Measurements from ENCODE around the gene SSBP3. TPM values are rescaled to one million over a fixed set of nuclear protein-coding genes. Genes with fewer than 3 reads are reported as not detected.

The SSBP3 gene
- total RNA-seq, 1 experiment from 2014 or later = 115 TPM

DNA sequence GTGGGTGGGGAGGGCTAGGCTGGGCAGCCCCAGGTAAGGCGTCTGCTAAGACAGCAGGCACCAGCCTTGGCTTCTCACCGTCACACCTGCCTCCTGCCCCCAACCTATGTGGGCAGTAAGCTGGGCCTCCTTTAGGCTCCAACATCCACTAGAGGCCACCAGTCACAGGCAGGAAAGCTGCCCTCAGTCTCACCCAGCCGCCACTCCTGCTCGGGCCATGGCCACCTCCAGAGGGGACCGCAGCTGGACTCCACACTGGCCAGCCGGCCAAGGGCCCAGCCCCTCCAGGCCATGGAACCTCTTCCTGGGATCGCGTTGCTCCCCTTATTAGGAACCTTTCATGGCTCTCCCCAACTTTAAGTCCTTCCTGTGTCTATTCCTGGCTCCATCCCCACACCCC is 131.7 kb downstream of the SSBP3 start:
- POLR2A ChIA-PET = interaction anchor here (0.8 to 1.7 kb wide), 4 partner anchors 11 to 215 kb away, joined by 3 to 5 read pairs (median 4); no protein-coding TSS in a partner anchor

DNA sequence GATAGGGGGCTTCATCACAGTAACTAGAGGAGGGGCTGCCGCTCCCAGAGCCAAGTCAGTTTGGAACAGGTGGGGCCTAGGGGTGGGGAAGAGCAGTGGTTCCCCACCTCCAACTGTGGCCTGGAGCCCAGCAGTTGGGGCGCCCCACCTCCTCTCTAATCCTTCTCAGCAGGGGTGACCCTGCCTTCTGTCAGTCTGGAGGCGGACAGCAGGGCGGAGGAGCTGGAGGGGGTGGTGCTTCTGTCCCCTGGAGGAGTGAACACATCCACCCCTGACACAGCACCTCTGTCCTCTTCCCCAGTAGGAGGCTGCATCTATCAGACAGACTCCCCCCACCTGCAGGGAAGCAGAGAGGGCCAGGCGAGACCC is 132.4 kb downstream of the SSBP3 start:
- ChIA-PET CTCF (interaction anchor here (0.7 to 7.4 kb wide), 19 partner anchors 10 to 518 kb away, joined by 3 to 59 read pairs (median 5); no protein-coding TSS in a partner anchor), POLR2A (interaction anchor here (1.7 kb wide), 1 partner anchor 36 kb away, joined by 5 read pairs; no protein-coding TSS in a partner anchor)
- H3K4me3 Mint-ChIP-seq = no peak overlapping the region
- ATAC-seq = peak; percentile 47
- 0 out of 2 replicates have a peak overlapping the region, but pooled peaks have one; percentile 75 for H3K27ac Mint-ChIP-seq
- peaks cover 6% of the 10 kb centered on the region for H3K36me3 Mint-ChIP-seq
- H3K4me1 Mint-ChIP-seq = peaks cover 49% of the 10 kb centered on the region
- TF ChIP-seq PRDM15 (CRISPR knock-in tag; IDR thresholded peaks at IDR 0.05) (no peak), ZNF423 (CRISPR knock-in tag; IDR thresholded peaks at IDR 0.05) (peak; percentile 57), SMAD3 (CRISPR knock-in tag; IDR thresholded peaks at IDR 0.05; ENCODE audit: borderline replicate concordance) (no peak)
- H3K9me3 Mint-ChIP-seq = no peaks in the 10 kb centered on the region
- H3K27me3 Mint-ChIP-seq (ENCODE audit: low read depth) = no peaks in the 10 kb centered on the region
- no peak for DNase-seq (ENCODE audit: low spot score)

More for the DNA sequence above, 131.7 kb downstream of the SSBP3 start:
- Mint-ChIP-seq H3K36me3 (peaks cover 6% of the 10 kb centered on the region), H3K4me1 (peaks cover 49% of the 10 kb centered on the region), H3K27me3 (ENCODE audit: low read depth) (no peaks in the 10 kb centered on the region), H3K9me3 (no peaks in the 10 kb centered on the region), H3K4me3 (no peak overlapping the region), H3K27ac (peak overlapping the region; percentile 58)
- ATAC-seq (peak; percentile 4; the same call in 1 of the 2 replicates), DNase-seq (ENCODE audit: low spot score) (no peak)
- TF ChIP-seq TEAD1 (CRISPR knock-in tag; IDR thresholded peaks at IDR 0.05) (no peak), FOXP1 (CRISPR knock-in tag; IDR thresholded peaks at IDR 0.05; ENCODE audit: borderline replicate concordance) (no peak), GABPB1 (CRISPR knock-in tag; IDR thresholded peaks at IDR 0.05) (no peak), OVOL2 (CRISPR knock-in tag; IDR thresholded peaks at IDR 0.05; ENCODE audit: borderline replicate concordance) (no peak), GRHL2 (CRISPR knock-in tag; IDR thresholded peaks at IDR 0.05; ENCODE audit: insufficient replicate concordance, severe bottlenecking) (no peak), ZNF138 (CRISPR knock-in tag; conservative IDR thresholded peaks at IDR 0.05) (no peak), GTF2I (CRISPR knock-in tag; conservative IDR thresholded peaks at IDR 0.05) (no peak), JUN (CRISPR knock-in tag; IDR thresholded peaks at IDR 0.05) (no peak), TCF7 (CRISPR knock-in tag; IDR thresholded peaks at IDR 0.05; ENCODE audit: low read depth) (no peak), ZNF232 (CRISPR knock-in tag; IDR thresholded peaks at IDR 0.05) (no peak), EMX1 (CRISPR knock-in tag; IDR thresholded peaks at IDR 0.05) (no peak), MXD4 (CRISPR knock-in tag; IDR thresholded peaks at IDR 0.05; ENCODE audit: borderline replicate concordance) (no peak)
- TF ChIP-seq, protein P1, sequence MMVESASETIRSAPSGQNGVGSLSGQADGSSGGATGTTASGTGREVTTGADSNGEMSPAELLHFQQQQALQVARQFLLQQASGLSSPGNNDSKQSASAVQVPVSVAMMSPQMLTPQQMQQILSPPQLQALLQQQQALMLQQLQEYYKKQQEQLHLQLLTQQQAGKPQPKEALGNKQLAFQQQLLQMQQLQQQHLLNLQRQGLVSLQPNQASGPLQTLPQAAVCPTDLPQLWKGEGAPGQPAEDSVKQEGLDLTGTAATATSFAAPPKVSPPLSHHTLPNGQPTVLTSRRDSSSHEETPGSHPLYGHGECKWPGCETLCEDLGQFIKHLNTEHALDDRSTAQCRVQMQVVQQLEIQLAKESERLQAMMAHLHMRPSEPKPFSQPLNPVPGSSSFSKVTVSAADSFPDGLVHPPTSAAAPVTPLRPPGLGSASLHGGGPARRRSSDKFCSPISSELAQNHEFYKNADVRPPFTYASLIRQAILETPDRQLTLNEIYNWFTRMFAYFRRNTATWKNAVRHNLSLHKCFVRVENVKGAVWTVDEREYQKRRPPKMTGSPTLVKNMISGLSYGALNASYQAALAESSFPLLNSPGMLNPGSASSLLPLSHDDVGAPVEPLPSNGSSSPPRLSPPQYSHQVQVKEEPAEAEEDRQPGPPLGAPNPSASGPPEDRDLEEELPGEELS (CRISPR knock-in tag; IDR thresholded peaks at IDR 0.05) = no peak
- TF ChIP-seq, protein P2, sequence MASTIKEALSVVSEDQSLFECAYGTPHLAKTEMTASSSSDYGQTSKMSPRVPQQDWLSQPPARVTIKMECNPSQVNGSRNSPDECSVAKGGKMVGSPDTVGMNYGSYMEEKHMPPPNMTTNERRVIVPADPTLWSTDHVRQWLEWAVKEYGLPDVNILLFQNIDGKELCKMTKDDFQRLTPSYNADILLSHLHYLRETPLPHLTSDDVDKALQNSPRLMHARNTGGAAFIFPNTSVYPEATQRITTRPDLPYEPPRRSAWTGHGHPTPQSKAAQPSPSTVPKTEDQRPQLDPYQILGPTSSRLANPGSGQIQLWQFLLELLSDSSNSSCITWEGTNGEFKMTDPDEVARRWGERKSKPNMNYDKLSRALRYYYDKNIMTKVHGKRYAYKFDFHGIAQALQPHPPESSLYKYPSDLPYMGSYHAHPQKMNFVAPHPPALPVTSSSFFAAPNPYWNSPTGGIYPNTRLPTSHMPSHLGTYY (CRISPR knock-in tag; IDR thresholded peaks at IDR 0.05) = no peak
- CTCF ChIA-PET = interaction anchor here (0.7 to 7.4 kb wide), 16 partner anchors 10 to 517 kb away, joined by 3 to 59 read pairs (median 6); no protein-coding TSS in a partner anchor

All from WTC11 (cell line).